H1 (cell line): ENCODE measurements around the gene EML5. TPM values are rescaled to one million over a fixed set of nuclear protein-coding genes. Genes with fewer than 3 reads are reported as not detected.

ENCODE experiments used
- CTCF ChIA-PET: fragments of 300-600 bp; sonication (Branson Sonifier 250); formaldehyde crosslinking; loops from one replicate; lab custom pipeline; 2021; ENCODE audit not compliant: partially characterized antibody; lab: Charles Lee
- POLR2A ChIA-PET: fragments of 300-600 bp; sonication (Branson Sonifier 250); formaldehyde crosslinking; loops from one replicate; lab custom pipeline; 2021; ENCODE audit warnings: inconsistent platforms; ENCODE audit not compliant: partially characterized antibody; lab: Charles Lee
- DNase-seq, 2 experiments: peaks; one replicate each; pipeline versions ENCODE4 v3.0.0 to v3.0.0-alpha.2; 2010 to 2022; ENCODE audit warnings: low spot score in 2 of 2, low read depth in 1 of 2, mixed read lengths in 1 of 2
- FAIRE-seq: peaks from 2 replicates; lab custom pipeline; 2011; peaks lifted over from hg19 to GRCh38; lab: Jason Lieb, UNC
- H2AFZ ChIP-seq: 2 replicates; pipeline ENCODE4 v1.8.1; 2012; ENCODE audit warnings: low read length, inconsistent platforms
- H2AK5ac ChIP-seq: 2 replicates; pipeline ENCODE4 v1.6.1; 2013; ENCODE audit warnings: low read depth, low read length
- H2BK120ac ChIP-seq: replicated peaks from 2 replicates; pipeline ENCODE3; 2013; ENCODE audit warnings: low read depth, low read length, inconsistent platforms
- H2BK12ac ChIP-seq: 2 replicates; pipeline ENCODE4 v1.6.1; 2013; ENCODE audit warnings: low read depth, low read length
- H2BK15ac ChIP-seq: 2 replicates; pipeline ENCODE4 v1.6.1; 2013; ENCODE audit warnings: low read length
- H2BK20ac ChIP-seq: 2 replicates; pipeline ENCODE4 v1.6.1; 2013; ENCODE audit warnings: low read length
- H2BK5ac ChIP-seq: 2 replicates; pipeline ENCODE4 v1.6.1; 2013; ENCODE audit warnings: low read depth, low read length
- H3K14ac ChIP-seq: 2 replicates; pipeline ENCODE4 v1.6.1; 2013; ENCODE audit warnings: inconsistent platforms; ENCODE audit not compliant: insufficient read length
- H3K18ac ChIP-seq: 2 replicates; pipeline ENCODE4 v1.6.1; 2013; ENCODE audit warnings: low read length; ENCODE audit errors: extremely low read depth
- H3K23ac ChIP-seq: 2 replicates; pipeline ENCODE4 v1.6.1; 2013; ENCODE audit warnings: inconsistent platforms; ENCODE audit not compliant: insufficient read length
- H3K23me2 ChIP-seq: 2 replicates; pipeline ENCODE4 v1.6.1; 2013; ENCODE audit warnings: low read depth, low read length
- H3K27ac ChIP-seq: 2 replicates; pipeline ENCODE4 v1.6.1; 2011; ENCODE audit warnings: low read depth, low read length, inconsistent platforms
- H3K27me3 ChIP-seq, 4 experiments: replicated peaks in 1 of 4; 1 replicate in 1 of 4; 2 replicates in 3 of 4; pipeline versions ENCODE4 v1.6.1 to v1.8.1; 2011 to 2013; ENCODE audit warnings: low read length in 3 of 4, mild to moderate bottlenecking in 3 of 4, inconsistent platforms in 2 of 4, mixed read lengths in 2 of 4, moderate library complexity in 1 of 4; ENCODE audit not compliant: control insufficient read depth in 3 of 4, insufficient read depth in 3 of 4; ENCODE audit errors: extremely low read depth in 1 of 4
- H3K36me3 ChIP-seq, 4 experiments: 2 replicates each; pipeline versions ENCODE4 v1.6.1 to v1.8.1; 2011 to 2013; ENCODE audit warnings: mild to moderate bottlenecking in 4 of 4, low read length in 3 of 4, moderate library complexity in 2 of 4, control low read depth in 1 of 4, inconsistent platforms in 1 of 4; ENCODE audit not compliant: insufficient read depth in 4 of 4, control insufficient read depth in 2 of 4
- H3K4ac ChIP-seq: replicated peaks from 2 replicates; pipeline ENCODE3; 2013; ENCODE audit warnings: low read length, low read depth, mixed read lengths, inconsistent platforms; ENCODE audit not compliant: insufficient read length
- H3K4me1 ChIP-seq, 4 experiments: replicated peaks in 1 of 4; 1 replicate in 1 of 4; 2 replicates in 3 of 4; pipeline versions ENCODE4 v1.6.1 to v1.8.1; 2011 to 2013; ENCODE audit warnings: low read length in 3 of 4, inconsistent platforms in 2 of 4, mixed read lengths in 1 of 4; ENCODE audit not compliant: insufficient read depth in 4 of 4, control insufficient read depth in 3 of 4
- H3K4me2 ChIP-seq, 2 experiments: 2 replicates each; pipeline versions ENCODE4 v1.6.1 to v1.8.1; 2011 to 2013; ENCODE audit warnings: low read depth in 2 of 2, low read length in 2 of 2, control low read depth in 1 of 2, inconsistent platforms in 1 of 2, mild to moderate bottlenecking in 1 of 2; ENCODE audit not compliant: insufficient read depth in 1 of 2
- H3K4me3 ChIP-seq, 4 experiments: fragments of 200-600, 300-600 bp in 1 of 4; sonication (generic), shearing (Covaris generic), sonication (Bioruptor Twin) in 1 of 4; 2 replicates each; pipeline versions ENCODE4 v1.5.1 to v1.8.1; 2011 to 2016; ENCODE audit warnings: low read length in 4 of 4, low read depth in 3 of 4, control low read depth in 2 of 4, inconsistent platforms in 2 of 4, mild to moderate bottlenecking in 2 of 4, mixed read lengths in 1 of 4, moderate library complexity in 1 of 4; ENCODE audit not compliant: insufficient read depth in 2 of 4; ENCODE audit errors: extremely low read depth in 1 of 4
- H3K56ac ChIP-seq: replicated peaks from 2 replicates; pipeline ENCODE3; 2013; ENCODE audit warnings: low read depth, mild to moderate bottlenecking, mixed read lengths, low read length, inconsistent platforms; ENCODE audit not compliant: insufficient read length
- H3K79me1 ChIP-seq: 2 replicates; pipeline ENCODE4 v1.6.1; 2013; ENCODE audit warnings: low read depth, low read length, control low read depth
- H3K79me2 ChIP-seq, 2 experiments: 2 replicates each; pipeline versions ENCODE4 v1.6.1 to v1.8.1; 2012 to 2013; ENCODE audit warnings: low read length in 2 of 2, mild to moderate bottlenecking in 2 of 2, inconsistent platforms in 1 of 2; ENCODE audit not compliant: insufficient read depth in 2 of 2, control insufficient read depth in 1 of 2
- H3K9ac ChIP-seq, 4 experiments: replicated peaks in 1 of 4; 1 replicate in 1 of 4; 2 replicates in 3 of 4; pipeline versions ENCODE4 v1.6.1 to v1.8.1; 2011 to 2013; ENCODE audit warnings: low read depth in 3 of 4, low read length in 3 of 4, control low read depth in 2 of 4, mild to moderate bottlenecking in 2 of 4, moderate library complexity in 2 of 4, inconsistent platforms in 1 of 4; ENCODE audit errors: extremely low read depth in 1 of 4
- H3K9me3 ChIP-seq, 2 experiments: 2 replicates each; pipeline versions ENCODE4 v1.6.1 to v1.8.1; 2012 to 2013; ENCODE audit warnings: mild to moderate bottlenecking in 2 of 2, moderate library complexity in 2 of 2, control low read depth in 1 of 2, inconsistent platforms in 1 of 2, low read depth in 1 of 2, low read length in 1 of 2, mixed read lengths in 1 of 2; ENCODE audit not compliant: insufficient read depth in 2 of 2
- H4K20me1 ChIP-seq, 2 experiments: replicated peaks in 1 of 2; 2 replicates each; pipeline versions ENCODE3 to v1.8.1; 2011 to 2013; ENCODE audit warnings: inconsistent platforms in 2 of 2, low read length in 2 of 2, mild to moderate bottlenecking in 1 of 2; ENCODE audit not compliant: insufficient read depth in 2 of 2, control insufficient read depth in 1 of 2
- H4K5ac ChIP-seq: 2 replicates; pipeline ENCODE4 v1.6.1; 2013; ENCODE audit warnings: low read length, low read depth, mixed read lengths, inconsistent platforms; ENCODE audit not compliant: insufficient read length
- H4K8ac ChIP-seq: 2 replicates; pipeline ENCODE4 v1.8.0; 2013; ENCODE audit warnings: mild to moderate bottlenecking, moderate library complexity, low read length, inconsistent platforms; ENCODE audit not compliant: insufficient read depth; ENCODE audit errors: extremely low read depth
- H4K91ac ChIP-seq: replicated peaks from 2 replicates; pipeline ENCODE3; 2013; ENCODE audit warnings: low read length, mixed read lengths, inconsistent platforms; ENCODE audit not compliant: insufficient read length
- BCL11A ChIP-seq, 2 experiments: IDR thresholded peaks; one replicate each; pipeline ENCODE4 v1.6.1; 2011; ENCODE audit warnings: low read depth in 2 of 2, low read length in 2 of 2, mild to moderate bottlenecking in 2 of 2
- BRCA1 ChIP-seq: IDR thresholded peaks from 2 replicates; pipeline ENCODE4 v1.6.1; 2012; ENCODE audit warnings: low read depth, low read length, improper control_type of control experiment
- CHD1 ChIP-seq: IDR thresholded peaks from 2 replicates; pipeline ENCODE4 v1.6.1; 2012; ENCODE audit warnings: low read depth, low read length, improper control_type of control experiment
- CREB1 ChIP-seq: IDR thresholded peaks from 2 replicates; pipeline ENCODE4 v1.6.1; 2012; ENCODE audit warnings: inconsistent platforms
- EP300 ChIP-seq, 2 experiments: IDR thresholded peaks; 1 replicate in 1 of 2; 2 replicates in 1 of 2; pipeline ENCODE4 v1.6.1; 2011 to 2012; ENCODE audit warnings: low read depth in 2 of 2, low read length in 2 of 2, mild to moderate bottlenecking in 2 of 2, borderline replicate concordance in 1 of 2, inconsistent platforms in 1 of 2, moderate library complexity in 1 of 2
- FOSL1 ChIP-seq: IDR thresholded peaks from 2 replicates; pipeline ENCODE4 v1.6.1; 2011; ENCODE audit warnings: mild to moderate bottlenecking, low read depth, low read length, moderate library complexity; ENCODE audit not compliant: insufficient read depth
- JUND ChIP-seq: IDR thresholded peaks from 2 replicates; pipeline ENCODE4 v1.6.1; 2011; ENCODE audit warnings: mild to moderate bottlenecking, improper control_type of control experiment, low read length
- POLR2A ChIP-seq, 2 experiments: IDR thresholded peaks; 1 replicate in 1 of 2; 2 replicates in 1 of 2; pipeline ENCODE4 v1.6.1; 2011; ENCODE audit warnings: low read depth in 2 of 2, low read length in 2 of 2, mild to moderate bottlenecking in 2 of 2; ENCODE audit errors: control extremely low read depth in 1 of 2
- RFX5 ChIP-seq: IDR thresholded peaks from 2 replicates; pipeline ENCODE4 v1.6.1; 2011; ENCODE audit warnings: low read depth, low read length, improper control_type of control experiment, borderline replicate concordance
- RNF2 ChIP-seq: fragments of 200-900, 300-1000 bp; sonication (generic); IDR thresholded peaks from 2 replicates; pipeline ENCODE4 v1.7.1; 2016; ENCODE audit warnings: borderline replicate concordance, low read depth, mild to moderate bottlenecking, antibody characterized with exemption, low read length; ENCODE audit not compliant: poor library complexity, severe bottlenecking; ENCODE audit errors: missing control alignments
- SIRT6 ChIP-seq: IDR thresholded peaks from one replicate; pipeline ENCODE4 v1.7.1; 2012; ENCODE audit warnings: low read length, inconsistent platforms
- SIX5 ChIP-seq: IDR thresholded peaks from 2 replicates; pipeline ENCODE4 v1.6.1; 2011; ENCODE audit warnings: mild to moderate bottlenecking, low read depth, low read length
- SP1 ChIP-seq: IDR thresholded peaks from 2 replicates; pipeline ENCODE4 v1.6.1; 2011; ENCODE audit warnings: low read depth, low read length
- TCF12 ChIP-seq: IDR thresholded peaks from 2 replicates; pipeline ENCODE4 v1.6.1; 2011; ENCODE audit warnings: low read depth, mild to moderate bottlenecking, low read length
- TEAD4 ChIP-seq: IDR thresholded peaks from 2 replicates; pipeline ENCODE4 v1.6.1; 2012; ENCODE audit warnings: low read depth, low read length, inconsistent platforms, mixed read lengths
- WGBS, 2 experiments: shearing (Covaris generic) in 1 of 2; methylation state at CpG; one replicate each; pipeline versions ENCODE4 v1.1.6 to v1.1.7; 2013 to 2015; ENCODE audit warnings: low lambda C conversion rate in 2 of 2, mixed read lengths in 2 of 2, inconsistent platforms in 1 of 2, low coverage in 1 of 2, missing lambda C conversion rate in 1 of 2; ENCODE audit not compliant: insufficient replicate concordance in 2 of 2, insufficient coverage in 1 of 2, insufficient read length in 1 of 2; ENCODE audit errors: extremely low coverage in 1 of 2, missing lambda C conversion rate in 1 of 2; 5-methylcytosine and 5-hydroxymethylcytosine counted together
- polyA plus RNA-seq, 7 experiments: library from polyadenylated mRNA; depleted of rRNA in 3 of 7; stranded (reverse) in 5 of 7; unstranded in 2 of 7; fragments of >200 nt in 5 of 7; fragments of 200-250 nt in 2 of 7; gene quantifications; 1 replicate in 5 of 7; 2 replicates in 1 of 7; 4 replicates in 1 of 7; pipeline versions ENCODE4 v1.2.1 to v1.2.3, GENCODE V29; 2011 to 2013; ENCODE audit warnings: missing spikeins in 2 of 7, mixed read lengths in 2 of 7
- total RNA-seq: library from RNA; stranded (reverse); fragmentation: NEBNext Ultra II Directional; extraction: Animal tissue kit (Norgen Biotek cat#: 25700); gene quantifications from 2 replicates; pipeline ENCODE4 v1.2.1, GENCODE V29; 2021

EML5 gene
- total and polyA plus RNA-seq, 2 of the 8 experiments (the other 6 are each of a cell fraction or from before 2014, with no cell fraction given), result 0.39 to 0.88 TPM

DNA sequence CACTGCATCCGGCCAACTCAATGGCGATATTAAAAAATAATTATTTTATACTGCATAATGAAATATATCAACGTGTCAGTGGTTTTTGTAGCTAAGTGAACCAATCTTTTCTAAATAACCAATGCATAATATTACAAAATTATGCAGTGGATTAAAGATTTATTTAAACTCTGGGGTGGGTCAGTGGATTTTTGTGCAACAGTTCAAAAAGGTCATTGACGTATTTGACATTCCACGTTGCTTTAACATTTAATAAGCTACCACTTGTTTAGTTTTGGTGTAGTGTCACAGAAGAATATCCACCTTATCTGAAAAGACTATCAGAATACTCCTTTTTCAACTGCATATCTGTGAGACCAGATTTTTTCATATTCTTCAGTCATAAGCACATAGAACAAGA, 227.3 kb downstream of the EML5 start:
- WGBS, 2 experiments, result 98% methylated on average over 5 of the region's 5 CpGs; no CpG with 5 or more reads in 1 of the 2 experiments

More for the DNA sequence above, 227.3 kb downstream of the EML5 start:
- H2AFZ ChIP-seq, result no peak overlapping the region
- no peak overlapping the region for H2BK12ac ChIP-seq
- no peak overlapping the region for H2AK5ac ChIP-seq
- no peak overlapping the region for H3K4ac ChIP-seq
- no peak overlapping the region for H3K23ac ChIP-seq
- H2BK120ac ChIP-seq, result no peak overlapping the region
- DNase-seq (no peak), FAIRE-seq (no peak)
- H3K36me3 ChIP-seq, result peaks cover 10 to 47% (median 26%) of the 10 kb centered on the region in 4 experiments
- peaks cover 6% of the 10 kb centered on the region for H3K23me2 ChIP-seq
- H4K20me1 ChIP-seq, result peaks cover 3 to 9% of the 10 kb centered on the region in 2 experiments
- H3K79me2 ChIP-seq, result peaks cover 0 to 36% of the 10 kb centered on the region in 2 experiments; a peak in 3 of 4 replicates
- H2BK20ac ChIP-seq, result no peak overlapping the region
- H3K14ac ChIP-seq, result no peak overlapping the region
- no peaks in the 10 kb centered on the region for H3K27me3 ChIP-seq
- no peaks in the 10 kb centered on the region; the same call in 1 of the 2 replicates for H3K79me1 ChIP-seq
- TF ChIP-seq SIX5 (no peak), CREB1 (no peak), EP300 (IDR thresholded peaks at IDR 0.05; ENCODE audit: borderline replicate concordance in 1 of 2, low read depth in 2 of 2, low read length in 2 of 2) (no peak), FOSL1 (no peak), BRCA1 (no peak), SIRT6 (no peak), BCL11A (IDR thresholded peaks at IDR 0.05; ENCODE audit: low read depth in 2 of 2, low read length in 2 of 2) (no peak), TCF12 (no peak), JUND (no peak), CHD1 (no peak), SP1 (no peak), RNF2 (no peak), TEAD4 (no peak), RFX5 (no peak), POLR2A (IDR thresholded peaks at IDR 0.05; ENCODE audit: control extremely low read depth in 1 of 2, low read depth in 2 of 2, low read length in 2 of 2) (no peak)
- no peak overlapping the region for H3K27ac ChIP-seq
- H3K4me3 ChIP-seq, result no peak overlapping the region
- no peak overlapping the region for H3K9ac ChIP-seq
- POLR2A ChIA-PET, result interaction anchor here (1.2 kb wide), 2 partner anchors 14 to 17 kb away, joined by 4 to 5 read pairs; no protein-coding TSS in a partner anchor
- H3K9me3 ChIP-seq, result no peaks in the 10 kb centered on the region
- no peak overlapping the region for H4K5ac ChIP-seq
- H2BK15ac ChIP-seq, result no peak overlapping the region
- CTCF ChIA-PET, result no interaction called here
- H4K8ac ChIP-seq, result no peak overlapping the region
- H3K18ac ChIP-seq, result no peak overlapping the region
- H3K56ac ChIP-seq, result no peak overlapping the region
- peaks cover 0 to 4% (median 2%) of the 10 kb centered on the region in 4 experiments; a peak in 5 of 7 replicates for H3K4me1 ChIP-seq
- no peak overlapping the region for H2BK5ac ChIP-seq
- H3K4me2 ChIP-seq, result no peak overlapping the region
- no peak overlapping the region for H4K91ac ChIP-seq
